Measurements from ENCODE around the gene SEL1L3. TPM values are rescaled to one million over a fixed set of nuclear protein-coding genes. Genes with fewer than 3 reads are reported as not detected.

The SEL1L3 gene
- total and polyA plus RNA-seq, 4 donors, result 3.3 to 13.1 (median 5.7) TPM

DNA sequence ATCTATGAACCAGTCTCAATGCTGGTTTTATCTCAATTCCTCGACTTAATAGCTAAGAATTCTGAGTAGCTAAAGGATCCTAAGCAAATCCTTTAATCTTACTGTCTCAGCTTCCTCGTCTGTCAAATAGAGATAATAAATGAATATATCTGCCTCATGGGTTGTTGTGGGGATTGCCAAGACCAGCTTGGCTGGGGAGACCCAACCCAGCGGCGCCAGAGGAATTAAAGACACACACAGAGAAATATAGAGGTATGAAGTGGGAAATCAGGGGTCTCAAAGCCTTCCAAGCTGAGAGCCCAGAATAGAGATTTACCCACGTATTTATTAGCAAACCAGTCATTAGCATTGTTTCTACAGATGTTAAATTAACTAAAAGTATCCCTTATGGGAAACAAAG, 165.3 kb downstream of the SEL1L3 start:
- H3K27ac ChIP-seq (ENCODE audit: low read depth in 1 of 2, low read length in 2 of 2), result no peak overlapping the region
- WGBS, result 77% methylated on average over 5 of the region's 5 CpGs
- no peaks in the 10 kb centered on the region for H3K36me3 ChIP-seq (ENCODE audit: control insufficient read depth in 4 of 4, insufficient read depth in 3 of 4, low read depth in 1 of 4, low read length in 3 of 4)
- H3K4me3 ChIP-seq (ENCODE audit: low read depth in 1 of 3, low read length in 3 of 3), result no peak overlapping the region
- no peaks in the 10 kb centered on the region for H3K4me1 ChIP-seq (ENCODE audit: control insufficient read depth in 4 of 4, insufficient read depth in 4 of 4, low read length in 3 of 4)
- no peak for TF ChIP-seq EGR1 (IDR thresholded peaks at IDR 0.05; ENCODE audit: low read depth in 2 of 2)
- no peak for TF ChIP-seq CTCF (IDR thresholded peaks at IDR 0.05; ENCODE audit: low read depth, low read length, missing input control)
- no peak for TF ChIP-seq HNF4A (conservative IDR thresholded peaks at IDR 0.05)
- TF ChIP-seq JUND (IDR thresholded peaks at IDR 0.05), result no peak
- no peak for TF ChIP-seq FOXA2 (IDR thresholded peaks at IDR 0.05)
- no peak for TF ChIP-seq FOXA1 (IDR thresholded peaks at IDR 0.05)
- no peak for TF ChIP-seq ZBTB33 (IDR thresholded peaks at IDR 0.05)
- no peak for TF ChIP-seq NR2F2 (IDR thresholded peaks at IDR 0.05)
- no peak for TF ChIP-seq YY1 (IDR thresholded peaks at IDR 0.05)
- no peak for TF ChIP-seq HNF4G (IDR thresholded peaks at IDR 0.05)
- TF ChIP-seq RAD21 (IDR thresholded peaks at IDR 0.05), result no peak
- no peak for TF ChIP-seq ATF3 (IDR thresholded peaks at IDR 0.05)
- TF ChIP-seq SP1 (IDR thresholded peaks at IDR 0.05), result no peak
- no peak for TF ChIP-seq GABPA (IDR thresholded peaks at IDR 0.05 in 1 of 2, conservative IDR thresholded peaks at IDR 0.05 in 1 of 2)
- no peak for TF ChIP-seq REST (IDR thresholded peaks at IDR 0.05)
- TF ChIP-seq RXRA (IDR thresholded peaks at IDR 0.05), result no peak
- no peak for DNase-seq (ENCODE audit: low spot score)
- no peak overlapping the region for H3K9ac ChIP-seq (ENCODE audit: low read depth in 1 of 2, low read length in 2 of 2)
- H3K27me3 ChIP-seq (ENCODE audit: control insufficient read depth in 4 of 4, insufficient read depth in 4 of 4, low read length in 3 of 4), result peaks cover 0 to 2% (median 0%) of the 10 kb centered on the region in 4 donors
- no peaks in the 10 kb centered on the region for H3K9me3 ChIP-seq (ENCODE audit: control insufficient read depth in 4 of 4, low read length in 3 of 4)

Small RNAs within 50 kb of the gene (small RNA-seq; reads per million reads assigned to genes)
- gene MTND4LP22, result not detected

Other genes starting within 250 kb of the SEL1L3 start
- gene SLC34A2, start 207.1 kb downstream of the SEL1L3 start, total RNA-seq, result 1 to 10 TPM in 1 of 2 donors, under 1 TPM in 1; 0.14 to 1.4 TPM
- 1 to 10 TPM in 1 of 2 donors, under 1 TPM in 1; 0.53 to 1.3 TPM for gene SLC34A2, start 207.1 kb downstream of the SEL1L3 start, polyA plus RNA-seq
- 10 to 100 TPM; 11.1 to 19.2 TPM for gene SMIM20, start 51.2 kb upstream of the SEL1L3 start, total RNA-seq
- 10 to 100 TPM; 21.6 to 25.0 TPM for gene SMIM20, start 51.2 kb upstream of the SEL1L3 start, polyA plus RNA-seq